Stomach (tissue), 4 donors: ENCODE data around the gene PLXNA2.

Source experiments
- CTCF ChIP-seq, 7 experiments: fragments of 450-650 bp in 4 of 7; fragments of 200-600 bp in 3 of 7; sonication (generic) in 3 of 7; IDR thresholded peaks; one replicate each; pipeline ENCODE4 v1.5.1; 2016 to 2019; ENCODE audit warnings: antibody characterized with exemption in 7 of 7, control low read depth in 2 of 7, mild to moderate bottlenecking in 1 of 7
- EP300 ChIP-seq: sonication (generic); formaldehyde crosslinking; IDR thresholded peaks from one replicate; pipeline ENCODE4 v1.6.1; 2017; ENCODE audit warnings: antibody characterized with exemption
- POLR2A ChIP-seq, 4 donors: fragments of 450-650 bp; IDR thresholded peaks; one replicate each; pipeline ENCODE4 v1.6.1; 2016; ENCODE audit warnings: antibody characterized with exemption in 4 of 4, control low read depth in 2 of 4, mild to moderate bottlenecking in 1 of 4, moderate library complexity in 1 of 4

- TF ChIP-seq CTCF (IDR thresholded peaks at IDR 0.05) (no peak), POLR2A (IDR thresholded peaks at IDR 0.05) (no peak), EP300 (no peak)
Measured at GRCh38 chr1:207991583-207992026, 252.6 kb downstream of the PLXNA2 start.
